Fibroblast of skin of left quadriceps (primary cell): ENCODE data around the gene COL5A1.

Source experiments
- DNase-seq, 2 experiments: peaks; one replicate each; pipeline ENCODE4 v3.0.0-alpha.2; 2013; ENCODE audit warnings: low read depth in 2 of 2

Gene COL5A1

DNA sequence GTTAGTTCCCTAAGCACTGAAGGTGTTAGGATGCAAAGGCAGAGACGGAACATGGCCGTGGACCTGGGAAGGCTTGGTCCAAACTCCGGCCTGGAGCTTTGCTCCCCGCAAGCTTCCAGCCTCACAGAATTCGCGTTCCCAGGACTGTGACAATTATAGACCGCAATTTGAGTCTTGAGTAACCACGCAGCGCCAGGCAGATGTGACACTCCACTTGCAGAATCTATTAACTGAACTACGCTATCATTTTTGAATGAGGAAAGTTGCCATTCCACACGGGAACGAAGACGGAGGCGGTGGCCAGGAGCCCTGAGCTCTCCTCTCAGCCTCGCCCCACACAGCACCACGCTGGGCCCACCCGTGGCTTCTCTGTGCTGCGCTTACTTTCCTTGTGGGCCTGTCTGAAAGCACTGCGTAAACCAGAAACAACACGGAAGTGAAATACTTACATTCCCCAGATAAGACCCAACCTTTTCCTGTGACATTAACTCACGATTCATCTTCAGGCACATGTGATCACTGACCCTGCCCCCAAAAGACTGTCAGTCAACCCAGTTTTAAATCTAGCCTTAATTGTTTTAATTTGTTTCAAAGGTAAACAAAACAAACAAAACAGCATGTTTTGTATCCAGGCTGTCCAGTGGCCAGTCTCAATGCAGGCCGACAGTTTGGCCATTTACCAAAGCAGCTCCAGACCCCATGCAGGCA, 16.1 kb upstream of the COL5A1 start:
- DNase-seq = no peak

DNA sequence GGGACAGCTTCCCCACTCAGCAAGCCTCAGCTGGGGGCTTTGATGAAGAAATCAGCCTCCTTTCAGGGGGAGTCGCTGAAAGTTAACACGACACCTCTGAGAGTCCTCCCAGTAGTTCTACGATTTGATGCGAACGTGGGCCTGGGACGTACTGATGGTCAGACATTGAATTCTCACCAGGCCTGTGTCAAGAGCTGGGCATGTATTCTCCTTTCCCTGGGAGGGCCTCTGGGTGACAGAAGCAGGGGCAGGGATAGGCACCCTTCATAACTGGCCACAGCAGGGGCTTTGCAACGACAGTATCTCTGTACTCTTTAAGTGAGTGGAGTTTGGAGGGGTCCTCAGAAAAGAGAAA, 15.6 kb upstream of the COL5A1 start:
- no peak for DNase-seq

DNA sequence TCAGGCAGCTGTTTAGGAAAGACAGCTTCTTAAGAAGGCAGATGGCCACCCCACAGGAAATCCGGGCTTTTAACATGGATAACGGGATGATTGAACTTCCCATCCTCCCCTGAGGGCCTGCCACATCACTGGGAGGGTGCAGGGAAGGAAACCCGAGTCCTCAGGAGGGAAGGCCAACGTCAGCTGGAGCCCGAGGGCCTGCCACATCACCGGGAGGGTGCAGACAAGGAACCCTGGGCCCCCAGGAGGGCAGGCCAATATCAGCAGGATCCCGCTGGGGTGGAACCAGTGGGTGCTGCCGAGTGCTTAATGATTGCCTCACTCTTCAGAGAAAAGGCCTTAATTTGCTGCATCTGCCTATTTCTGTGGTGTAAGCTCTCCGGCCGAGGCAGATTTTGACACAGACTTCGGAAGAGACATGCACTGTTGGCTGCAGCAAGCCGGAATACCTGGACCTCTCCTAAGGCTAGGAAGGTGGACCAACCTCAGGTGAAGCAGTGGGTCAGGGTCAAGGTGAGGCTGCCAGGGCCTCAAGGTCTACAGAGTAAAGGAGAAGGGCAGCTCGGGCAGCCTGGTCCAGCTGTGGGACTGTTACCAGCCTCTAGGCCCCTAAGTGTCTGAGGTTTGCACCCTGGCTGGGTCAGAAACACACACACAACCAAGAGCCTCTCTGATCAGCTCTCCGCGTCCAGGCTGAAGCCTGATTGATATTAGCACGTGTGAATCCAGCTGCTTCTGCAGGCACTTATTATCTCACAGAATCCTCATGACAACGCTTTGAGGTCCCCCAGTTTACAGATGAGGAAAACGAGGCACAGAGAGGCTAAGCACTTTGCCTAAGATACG, 14.8 kb upstream of the COL5A1 start:
- DNase-seq = peak; percentile 62 to 63

DNA sequence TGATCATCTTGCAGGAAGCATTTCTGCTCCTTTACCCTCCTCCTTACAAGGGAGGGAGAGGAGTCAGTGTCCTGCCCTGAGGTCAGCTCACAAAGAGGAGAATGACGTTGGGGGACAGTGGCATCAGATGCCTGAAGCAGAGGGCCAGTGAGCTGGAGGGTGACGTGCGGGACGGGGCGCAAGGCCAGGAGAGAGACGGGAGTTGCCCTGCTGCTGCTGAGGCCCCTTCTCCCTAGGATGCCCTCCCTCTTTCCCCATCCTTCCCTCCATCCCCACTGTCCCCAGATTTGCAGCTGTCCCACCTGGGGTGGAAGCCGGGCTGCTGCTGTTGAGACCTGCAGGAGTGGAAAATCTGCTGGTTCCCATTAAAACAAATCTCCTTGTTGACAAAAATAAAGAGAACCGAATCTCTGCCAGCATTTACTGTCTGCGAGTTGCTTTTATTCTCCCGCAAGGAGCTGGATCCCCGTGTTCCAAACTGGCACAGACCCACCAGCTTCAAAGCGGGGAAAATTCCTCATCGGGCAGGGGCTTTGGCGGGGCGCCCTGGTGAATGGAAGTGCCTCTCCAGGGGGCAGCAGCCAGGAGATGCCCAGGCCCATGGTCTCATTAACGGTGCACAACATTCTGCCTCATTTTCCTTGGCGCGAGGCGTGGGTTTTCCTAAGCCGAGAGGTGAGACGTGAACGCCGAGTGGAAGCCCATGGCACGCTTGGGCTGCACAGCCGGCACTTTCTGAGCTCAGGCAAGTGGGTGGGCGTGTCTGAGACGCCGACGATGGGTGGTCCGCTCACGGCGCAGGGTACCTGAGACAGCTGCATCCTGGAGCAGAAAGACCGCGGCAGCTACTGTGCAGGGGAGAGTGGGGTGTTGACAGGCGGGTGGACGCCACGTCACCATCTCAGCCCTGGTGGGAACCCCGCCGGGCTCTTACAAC, 13.9 kb upstream of the COL5A1 start:
- DNase-seq = no peak

DNA sequence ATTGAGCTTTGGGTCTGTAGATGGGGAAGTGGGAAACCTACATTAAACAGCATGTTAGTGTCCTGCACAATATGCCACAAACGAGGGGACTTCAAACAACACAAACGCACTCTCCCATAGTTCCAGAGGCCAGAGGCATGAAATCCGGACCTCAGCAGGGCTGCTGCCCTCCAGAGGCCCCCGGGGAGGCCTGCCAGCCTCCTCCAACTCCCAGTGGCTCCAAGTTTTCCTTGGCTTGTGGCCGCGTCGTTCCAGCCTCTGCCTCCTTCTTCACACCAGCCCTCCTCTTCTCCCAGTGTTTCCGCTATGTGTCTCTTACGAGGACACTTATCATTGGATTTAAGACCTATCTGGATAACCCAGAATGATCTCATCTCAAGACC, 13.3 kb upstream of the COL5A1 start:
- no peak for DNase-seq

DNA sequence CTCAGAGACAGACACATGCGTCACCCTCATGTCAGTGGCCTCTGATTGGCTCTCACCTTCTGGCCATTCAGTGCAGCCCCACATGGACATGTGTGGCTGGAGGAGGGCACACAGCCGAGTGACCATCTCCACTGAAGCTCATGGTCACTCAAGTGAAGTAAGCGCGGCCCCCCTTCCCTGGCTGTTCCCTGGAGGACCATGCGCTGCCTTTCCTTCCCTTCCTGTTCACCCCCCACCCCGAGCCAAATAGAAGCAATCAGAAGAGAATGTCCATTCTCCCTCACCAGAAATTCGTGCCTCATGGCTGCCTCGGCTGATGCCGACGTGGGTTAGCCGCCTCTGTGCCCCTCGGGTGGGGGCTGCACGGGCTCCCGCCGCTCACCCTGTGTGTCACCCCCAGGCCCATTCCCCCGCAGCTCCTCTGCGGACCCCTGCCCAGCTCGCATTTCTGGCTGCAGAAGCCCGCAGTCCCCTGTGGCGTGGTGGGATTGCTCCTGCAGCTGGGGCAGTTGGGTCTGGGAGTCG, 12.5 kb upstream of the COL5A1 start:
- no peak for DNase-seq

DNA sequence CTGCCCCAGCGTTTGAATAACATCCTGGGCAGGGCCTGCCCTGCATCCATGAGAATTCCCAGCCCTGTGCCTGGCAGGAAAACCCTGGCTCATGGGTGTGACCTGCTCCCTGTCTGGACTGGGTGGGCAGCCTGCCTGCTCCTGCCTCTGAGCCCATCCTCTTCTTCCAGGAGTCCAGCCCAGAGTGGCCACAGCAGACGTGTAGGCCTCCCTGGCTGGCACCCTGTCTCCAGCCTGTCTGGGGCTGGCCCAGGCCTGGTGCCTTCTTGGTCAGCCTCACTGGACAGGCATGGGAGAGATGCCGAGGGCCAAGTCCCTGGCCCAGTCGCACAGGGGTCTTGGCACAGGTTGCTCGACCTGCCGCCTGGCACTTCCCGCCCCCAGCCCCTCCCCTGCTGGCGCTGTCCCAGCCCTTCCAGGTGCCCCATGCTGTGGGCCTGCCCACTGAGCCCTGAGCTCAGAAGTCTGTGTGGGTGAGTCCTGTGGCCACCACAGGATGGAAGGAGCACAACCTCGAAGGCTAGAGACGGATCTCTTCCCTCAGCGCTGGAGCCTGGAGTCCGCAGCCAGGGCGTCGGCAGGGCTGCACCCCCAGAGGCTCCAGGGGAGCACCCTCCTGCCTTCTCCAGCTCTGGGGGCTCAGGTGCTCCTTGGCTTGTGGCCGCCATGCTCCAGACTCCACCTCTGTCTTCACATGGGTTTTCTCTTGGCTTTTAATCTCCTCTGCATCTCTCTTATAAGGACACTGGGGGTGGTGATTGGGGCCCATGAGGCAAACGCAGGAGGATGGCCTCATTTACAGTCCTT, 11.8 kb upstream of the COL5A1 start:
- DNase-seq = no peak

DNA sequence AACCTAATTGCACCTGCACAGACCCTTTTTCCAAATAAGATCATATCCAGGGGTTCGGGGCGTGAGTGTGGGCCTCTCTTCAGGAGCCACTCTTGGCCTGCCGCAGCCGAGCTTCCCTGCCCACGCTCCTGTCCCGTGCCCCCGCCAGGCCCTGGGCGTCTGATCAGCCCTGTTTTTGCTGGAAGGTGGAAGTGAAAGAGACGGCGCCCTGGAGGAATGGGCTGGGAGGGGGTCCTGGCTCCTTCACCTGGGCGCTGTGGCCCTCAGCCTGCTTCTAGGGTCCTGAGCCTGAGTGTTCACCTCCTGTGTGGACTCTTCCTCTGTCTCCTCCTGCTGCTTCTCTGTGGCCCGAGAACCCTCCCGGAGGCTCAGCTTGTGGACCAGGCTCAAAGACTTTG, 11.2 kb upstream of the COL5A1 start:
- no peak for DNase-seq

DNA sequence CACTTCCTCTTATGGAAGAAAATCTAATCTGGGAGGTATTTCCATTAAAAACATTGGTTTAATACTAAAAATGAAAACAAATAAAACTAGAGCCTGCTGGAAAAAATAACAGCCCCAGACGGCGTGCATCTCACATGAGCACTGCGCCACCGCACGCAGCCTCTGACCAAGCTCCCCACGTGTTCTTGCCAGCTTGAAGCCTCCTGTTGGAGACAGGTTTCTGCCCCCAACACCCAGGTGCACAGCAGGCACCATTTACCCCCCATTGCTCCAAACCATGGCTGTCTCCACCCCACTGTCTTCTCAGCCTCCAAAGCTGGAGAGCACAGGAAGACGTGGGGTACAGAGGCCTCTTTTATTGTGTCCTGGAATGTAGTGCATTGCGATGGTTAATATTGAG, 10.7 kb upstream of the COL5A1 start:
- DNase-seq = no peak

DNA sequence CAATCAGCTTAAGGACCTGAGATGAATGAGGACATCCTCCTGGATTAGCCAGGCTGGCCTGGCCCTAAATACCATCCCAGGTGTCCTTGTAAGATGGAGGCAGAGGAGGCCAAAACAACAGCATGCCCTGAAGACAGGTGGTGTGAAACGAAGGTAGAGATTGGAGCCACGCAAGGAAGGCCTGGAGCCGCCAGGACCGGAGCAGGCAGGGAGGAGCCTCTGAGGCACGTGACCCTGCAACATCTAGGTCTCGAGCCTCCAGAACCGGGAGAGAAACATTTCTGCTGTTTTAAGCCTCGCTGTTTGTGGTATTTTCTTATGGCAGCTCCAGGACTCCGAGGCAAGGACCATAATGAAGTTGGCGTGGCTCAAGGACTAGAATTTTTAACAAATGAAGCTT, 9.7 kb upstream of the COL5A1 start:
- no peak for DNase-seq

DNA sequence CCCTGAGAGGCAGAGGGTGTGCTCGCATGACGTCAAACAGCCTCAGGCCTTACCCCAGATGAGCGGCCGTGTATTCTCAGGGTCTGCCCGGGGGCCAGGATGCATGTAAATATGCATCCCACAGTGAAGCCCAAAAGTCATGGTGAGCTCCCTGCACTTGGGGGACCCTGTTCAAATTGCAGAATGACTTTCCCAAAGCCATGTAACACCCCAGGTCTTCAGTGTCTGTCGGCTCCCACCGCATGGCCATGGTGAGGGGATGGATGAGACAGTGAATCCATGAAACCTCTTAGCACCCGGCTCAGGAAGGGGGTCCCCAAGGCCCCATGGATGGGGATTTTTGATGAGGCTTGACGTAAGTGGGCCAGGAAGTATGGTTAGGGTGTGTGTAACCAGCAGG, 9.3 kb upstream of the COL5A1 start:
- DNase-seq = no peak

DNA sequence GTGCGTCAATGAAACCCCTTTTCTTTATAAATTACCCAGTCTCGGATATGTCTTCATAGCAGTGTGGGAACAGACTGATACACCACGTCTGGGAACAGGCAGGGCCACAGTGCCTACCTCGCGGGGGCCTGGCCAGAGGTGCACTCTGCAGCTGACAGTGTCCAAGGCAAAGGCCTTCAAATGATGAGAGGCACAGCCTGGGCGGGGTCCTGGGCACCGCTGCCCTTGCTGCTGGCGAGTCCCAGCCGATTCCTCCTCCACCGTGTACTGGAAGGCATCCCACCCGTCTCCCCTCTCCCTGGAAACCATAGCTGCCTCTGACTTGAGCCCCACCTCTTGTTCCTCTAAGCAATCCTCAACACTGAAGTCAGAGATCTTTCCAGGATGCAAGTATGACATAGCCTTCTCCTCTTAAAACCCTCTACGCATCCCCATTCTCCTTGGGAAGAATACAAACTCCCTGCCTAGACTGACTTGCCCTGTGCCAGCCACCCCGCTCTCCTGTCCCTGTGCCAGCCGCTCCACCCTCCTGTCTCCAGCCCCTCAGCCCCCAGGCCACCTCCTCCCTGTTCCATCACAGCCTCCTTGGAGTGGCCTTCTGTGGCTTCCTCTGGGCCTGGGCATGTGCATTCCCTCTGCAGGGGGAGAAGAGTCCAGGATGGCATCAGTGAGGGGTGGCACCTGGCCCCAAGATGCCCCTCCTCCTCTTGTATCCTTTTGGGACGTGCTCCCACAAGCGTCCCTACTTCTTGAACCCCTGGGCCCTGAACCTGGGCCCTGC, 8.1 kb upstream of the COL5A1 start:
- no peak for DNase-seq

DNA sequence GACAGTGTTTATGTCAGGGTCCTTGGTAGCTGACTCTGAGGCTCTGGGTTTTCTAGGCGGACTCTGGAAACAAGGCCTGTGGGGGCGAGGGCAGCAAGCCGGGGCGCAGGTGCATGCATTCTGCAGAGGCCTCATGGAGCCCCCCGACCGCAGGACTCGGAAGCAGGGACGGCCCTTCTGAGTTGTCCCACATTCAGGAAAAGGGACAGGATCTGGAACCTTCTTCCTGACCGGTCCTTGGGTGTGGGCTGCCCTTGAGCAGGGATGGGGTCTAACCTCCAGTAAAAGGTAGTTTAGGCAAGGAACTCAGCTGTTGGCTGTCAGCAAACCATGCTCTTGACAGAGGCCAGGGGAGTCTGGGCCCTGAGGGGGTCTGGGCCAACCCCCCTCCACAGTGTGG, 7.4 kb upstream of the COL5A1 start:
- no peak for DNase-seq

DNA sequence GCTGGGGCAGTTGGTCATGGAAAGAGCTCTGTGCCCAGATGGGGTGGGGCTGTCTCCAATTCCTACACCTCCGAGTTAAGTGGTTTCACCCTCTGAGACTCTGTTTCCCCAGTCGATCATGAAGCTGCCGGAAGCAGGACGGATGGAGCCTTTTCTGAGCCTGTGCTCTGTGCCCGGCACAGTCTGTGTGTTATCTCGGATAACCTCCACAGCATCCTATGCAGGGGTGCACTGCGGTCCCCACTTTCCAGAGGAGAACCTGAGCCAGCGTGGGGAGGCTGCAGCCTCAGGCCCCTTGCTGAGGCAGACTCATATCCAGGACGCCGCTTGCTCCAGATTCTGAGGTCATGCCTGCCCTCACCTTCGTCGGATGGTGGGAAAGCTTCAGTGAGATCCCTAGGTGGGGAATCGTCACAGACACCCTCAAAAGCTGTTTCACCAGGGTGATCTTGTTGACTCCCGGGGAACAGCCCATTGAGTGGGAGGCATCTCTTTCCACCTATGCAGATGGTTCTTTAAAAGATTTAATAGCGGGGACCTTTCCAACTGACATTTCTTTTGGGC, 6.9 kb upstream of the COL5A1 start:
- no peak for DNase-seq

DNA sequence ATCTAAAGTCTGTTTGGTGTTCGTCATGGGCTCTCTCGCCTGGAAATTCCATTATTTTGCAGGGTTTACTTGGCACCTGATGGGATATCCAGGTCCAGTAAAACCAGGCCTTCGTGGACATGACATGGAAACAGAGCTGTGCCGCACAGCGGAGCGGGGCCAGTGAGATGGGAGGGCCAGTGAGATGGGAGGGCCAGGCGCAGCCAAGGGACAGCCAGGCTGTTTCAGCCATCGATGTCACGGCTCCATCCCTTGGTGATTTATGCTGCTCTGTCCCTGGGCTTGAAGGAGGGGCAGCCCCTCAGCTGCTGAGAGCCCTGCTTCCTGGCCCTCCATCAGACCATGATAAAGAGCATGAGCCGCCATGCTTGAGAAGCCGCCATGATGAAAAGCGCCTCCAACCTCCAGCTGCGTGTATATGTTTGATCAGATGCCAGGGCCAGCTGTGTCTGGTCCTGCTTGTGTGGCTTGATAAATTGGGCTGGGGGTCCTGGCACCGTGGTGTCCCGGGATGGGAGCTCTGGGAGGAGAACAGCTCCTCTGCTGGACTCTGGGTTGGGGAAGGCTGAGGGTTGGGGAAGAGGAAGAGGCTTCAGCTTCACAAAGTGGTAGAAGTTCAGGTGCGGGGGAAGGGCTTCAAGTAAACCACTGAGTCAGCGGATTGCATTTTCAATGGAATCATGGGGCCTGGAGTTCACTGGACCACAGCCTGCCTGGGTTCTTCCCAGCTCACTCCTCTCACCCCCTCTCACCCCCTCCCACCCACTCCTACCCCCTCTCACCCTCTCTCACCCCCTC, 6.1 kb upstream of the COL5A1 start:
- DNase-seq = no peak

DNA sequence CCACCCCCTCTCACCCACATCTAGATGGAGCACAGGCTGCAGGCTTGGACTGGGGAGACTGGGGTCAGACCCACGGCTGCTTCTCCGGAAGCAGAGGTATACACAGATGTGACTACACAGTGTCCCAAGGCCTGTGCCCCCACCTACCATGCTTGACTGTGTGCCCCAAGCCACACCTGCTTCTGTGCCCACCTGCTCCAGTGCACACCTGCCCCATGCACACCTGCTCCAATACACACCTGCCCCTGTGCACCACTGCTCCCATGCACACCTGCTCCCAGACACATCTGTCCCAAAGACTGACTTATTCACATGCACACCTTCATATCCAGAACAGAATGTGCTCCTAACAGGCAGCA, 5.5 kb upstream of the COL5A1 start:
- no peak for DNase-seq

DNA sequence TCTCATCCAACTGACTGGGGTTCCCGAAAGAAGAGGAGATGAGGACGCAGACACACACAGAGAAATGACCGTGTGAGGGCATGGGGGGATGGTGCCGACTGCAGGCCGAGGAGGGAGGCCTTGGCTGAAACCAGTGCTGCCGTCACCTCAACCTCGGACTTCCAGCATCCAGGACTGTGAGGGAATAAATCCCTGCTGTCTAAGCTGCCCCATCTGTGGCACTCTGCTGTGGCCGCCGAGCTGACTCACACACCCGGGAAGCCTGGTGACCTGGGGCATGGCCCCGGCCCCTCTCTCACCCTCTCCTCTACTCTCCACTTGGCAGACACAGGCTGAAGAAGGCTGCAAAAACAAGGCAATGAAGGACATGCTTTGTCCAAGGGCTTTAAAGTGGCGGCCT, 4.4 kb upstream of the COL5A1 start:
- no peak for DNase-seq

DNA sequence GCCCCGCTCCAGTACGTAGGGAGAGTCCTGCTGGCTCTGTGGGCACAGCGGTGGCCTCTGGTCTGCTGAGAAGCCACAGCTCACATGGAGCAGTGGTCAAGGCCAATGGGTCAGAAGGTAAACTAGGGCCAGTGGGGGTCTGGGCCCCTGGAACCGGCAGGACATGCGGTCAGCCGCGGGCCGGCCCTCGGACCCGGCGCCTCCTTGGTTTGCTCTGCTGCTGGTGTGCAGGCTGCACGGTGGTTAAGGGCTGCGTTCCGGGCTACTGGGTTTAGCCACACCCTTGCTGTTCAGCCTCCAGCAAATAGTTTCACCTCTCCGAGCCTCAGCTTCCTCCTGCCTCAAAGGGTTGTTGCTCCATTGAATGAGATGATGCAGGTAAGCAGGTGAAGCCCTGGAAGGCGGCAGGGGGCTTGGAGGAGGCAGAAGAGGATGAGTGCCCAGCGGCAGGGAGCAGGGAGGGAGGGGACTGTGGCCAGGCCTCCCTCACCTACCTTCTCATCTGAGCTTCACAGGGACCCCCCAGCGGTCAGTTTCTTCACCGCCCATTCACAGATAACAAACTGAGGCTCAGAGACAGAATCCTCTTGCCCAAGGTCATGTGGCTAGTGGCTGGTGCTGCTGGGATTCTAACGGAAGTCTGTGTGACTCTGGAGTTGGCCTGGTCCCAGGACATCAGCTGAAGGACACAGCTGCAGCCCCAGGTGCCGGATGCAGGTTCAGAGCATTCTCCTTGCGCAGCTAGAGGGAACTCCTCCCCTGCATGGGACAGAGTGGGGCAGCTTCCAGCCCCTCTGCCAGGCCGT, 3.7 kb upstream of the COL5A1 start:
- DNase-seq = no peak
